Measurements from ENCODE around the gene OR8U1.

- TF ChIP-seq, protein P1, sequence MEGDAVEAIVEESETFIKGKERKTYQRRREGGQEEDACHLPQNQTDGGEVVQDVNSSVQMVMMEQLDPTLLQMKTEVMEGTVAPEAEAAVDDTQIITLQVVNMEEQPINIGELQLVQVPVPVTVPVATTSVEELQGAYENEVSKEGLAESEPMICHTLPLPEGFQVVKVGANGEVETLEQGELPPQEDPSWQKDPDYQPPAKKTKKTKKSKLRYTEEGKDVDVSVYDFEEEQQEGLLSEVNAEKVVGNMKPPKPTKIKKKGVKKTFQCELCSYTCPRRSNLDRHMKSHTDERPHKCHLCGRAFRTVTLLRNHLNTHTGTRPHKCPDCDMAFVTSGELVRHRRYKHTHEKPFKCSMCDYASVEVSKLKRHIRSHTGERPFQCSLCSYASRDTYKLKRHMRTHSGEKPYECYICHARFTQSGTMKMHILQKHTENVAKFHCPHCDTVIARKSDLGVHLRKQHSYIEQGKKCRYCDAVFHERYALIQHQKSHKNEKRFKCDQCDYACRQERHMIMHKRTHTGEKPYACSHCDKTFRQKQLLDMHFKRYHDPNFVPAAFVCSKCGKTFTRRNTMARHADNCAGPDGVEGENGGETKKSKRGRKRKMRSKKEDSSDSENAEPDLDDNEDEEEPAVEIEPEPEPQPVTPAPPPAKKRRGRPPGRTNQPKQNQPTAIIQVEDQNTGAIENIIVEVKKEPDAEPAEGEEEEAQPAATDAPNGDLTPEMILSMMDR (IDR thresholded peaks at IDR 0.05; ENCODE audit: poor library complexity, severe bottlenecking), result no peak
- TF ChIP-seq EZH2 (IDR thresholded peaks at IDR 0.05; ENCODE audit: borderline replicate concordance, insufficient read depth, low read length, poor library complexity, severe bottlenecking) (no peak), MXI1 (conservative IDR thresholded peaks at IDR 0.05; ENCODE audit: poor library complexity, severe bottlenecking) (no peak)
Observed at GRCh38 chr11:56394381-56394780, 19.0 kb downstream of the OR8U1 start.

All from neural cell (in vitro differentiated cells).